RWPE2 (cell line): Measurements from ENCODE around the gene ENKD1.

ENCODE experiments used
- ATAC-seq: fragments of 200-7000 bp; cut with Tn5 transposase; 3 replicates; pipeline ENCODE4 v1.9.1; 2021; ENCODE audit warnings: low read depth
- DNase-seq: peaks from one replicate; pipeline ENCODE4 v3.0.0-alpha.2; 2020; ENCODE audit warnings: low spot score
- H3K27ac ChIP-seq: fragments of 450-650 bp; 2 replicates; pipeline ENCODE4 v1.5.1; 2017; ENCODE audit warnings: mild to moderate bottlenecking; ENCODE audit not compliant: poor library complexity, severe bottlenecking
- H3K27me3 ChIP-seq: fragments of 250-450 bp; sonication (Bioruptor Pico); 2 replicates; pipeline ENCODE4 v1.5.1; 2021; ENCODE audit warnings: mild to moderate bottlenecking, moderate library complexity; ENCODE audit not compliant: insufficient read depth, poor library complexity, severe bottlenecking
- H3K36me3 ChIP-seq: fragments of 250-450 bp; sonication (Bioruptor Pico); 2 replicates; pipeline ENCODE4 v1.5.1; 2020; ENCODE audit warnings: low read depth, mild to moderate bottlenecking, moderate library complexity
- H3K4me1 ChIP-seq: fragments of 250-450 bp; sonication (Bioruptor Pico); 2 replicates; pipeline ENCODE4 v1.5.1; 2021; ENCODE audit warnings: mild to moderate bottlenecking, moderate library complexity; ENCODE audit not compliant: insufficient read depth, poor library complexity, severe bottlenecking
- H3K4me3 ChIP-seq: fragments of 250-450 bp; sonication (Bioruptor Pico); 2 replicates; pipeline ENCODE4 v1.5.1; 2021; ENCODE audit warnings: mild to moderate bottlenecking, moderate library complexity; ENCODE audit not compliant: severe bottlenecking
- H3K9me3 ChIP-seq: fragments of 250-450 bp; sonication (Bioruptor Pico); 2 replicates; pipeline ENCODE4 v1.5.1; 2021; ENCODE audit warnings: mild to moderate bottlenecking, moderate library complexity; ENCODE audit not compliant: severe bottlenecking
- CTCF ChIP-seq: fragments of 450-650 bp; IDR thresholded peaks from one replicate; pipeline ENCODE4 v1.5.1; 2017; ENCODE audit warnings: mild to moderate bottlenecking, moderate library complexity; ENCODE audit not compliant: poor library complexity, severe bottlenecking

Gene ENKD1

GRCh38 chr16:67655363-67655762 is 11.2 kb downstream of the ENKD1 start:
- Histone ChIP-seq H3K4me3 (no peak overlapping the region), H3K4me1 (no peaks in the 10 kb centered on the region), H3K36me3 (peaks cover 10% of the 10 kb centered on the region), H3K27me3 (peaks cover 45% of the 10 kb centered on the region), H3K27ac (no peak overlapping the region), H3K9me3 (no peaks in the 10 kb centered on the region)
- ATAC-seq (no peak), DNase-seq (no peak)
- no peak for TF ChIP-seq CTCF

- H3K27ac ChIP-seq, result no peak overlapping the region
- no peaks in the 10 kb centered on the region for H3K9me3 ChIP-seq
- peaks cover 54% of the 10 kb centered on the region for H3K27me3 ChIP-seq
- no peak for DNase-seq
- no peaks in the 10 kb centered on the region for H3K4me1 ChIP-seq
- peaks cover 10% of the 10 kb centered on the region for H3K36me3 ChIP-seq
- no peak for ATAC-seq
- TF ChIP-seq CTCF, result no peak
- H3K4me3 ChIP-seq, result no peak overlapping the region
Observed at GRCh38 chr16:67654403-67654911, 12.1 kb downstream of the ENKD1 start.

GRCh38 chr16:67653789-67654402 is 12.7 kb downstream of the ENKD1 start:
- TF ChIP-seq CTCF, result no peak
- DNase-seq (no peak), ATAC-seq (0 out of 3 replicates have a peak, but pooled peaks have one; percentile 10)
- H3K4me3 ChIP-seq, result peak overlapping the region; percentile 40
- H3K36me3 ChIP-seq, result peaks cover 7% of the 10 kb centered on the region
- H3K4me1 ChIP-seq, result no peaks in the 10 kb centered on the region
- peaks cover 60% of the 10 kb centered on the region for H3K27me3 ChIP-seq
- H3K27ac ChIP-seq, result no peak overlapping the region
- no peaks in the 10 kb centered on the region for H3K9me3 ChIP-seq

GRCh38 chr16:67653128-67653788 is 13.3 kb downstream of the ENKD1 start:
- Histone ChIP-seq H3K27me3 (peaks cover 66% of the 10 kb centered on the region), H3K27ac (no peak overlapping the region), H3K4me3 (peak overlapping the region; percentile 40), H3K36me3 (peaks cover under 1% of the 10 kb centered on the region), H3K9me3 (no peaks in the 10 kb centered on the region), H3K4me1 (no peaks in the 10 kb centered on the region)
- ATAC-seq, result peak; percentile 40
- TF ChIP-seq CTCF, result peak; percentile 35
- DNase-seq, result no peak

- H3K27ac ChIP-seq, result no peak overlapping the region
Observed at GRCh38 chr16:67652578-67653127, 13.9 kb downstream of the ENKD1 start.

More at GRCh38 chr16:67652578-67653127, 13.9 kb downstream of the ENKD1 start:
- DNase-seq, result no peak
- Histone ChIP-seq H3K27me3 (peaks cover 72% of the 10 kb centered on the region), H3K4me3 (peak overlapping the region; percentile 40), H3K9me3 (no peaks in the 10 kb centered on the region), H3K4me1 (no peaks in the 10 kb centered on the region), H3K36me3 (no peaks in the 10 kb centered on the region)
- ATAC-seq, result peak; percentile 32
- no peak for TF ChIP-seq CTCF
